ENCODE data around the gene GNG12. TPM values are rescaled to one million over a fixed set of nuclear protein-coding genes. Genes with fewer than 3 reads are reported as not detected.

The GNG12 gene
- polyA plus RNA-seq, 3 donors = 0.03 TPM; not detected in 2

GRCh38 chr1:67675800-67676199, 157.5 kb downstream of the GNG12 start:
- H3K27ac Mint-ChIP-seq = no peak overlapping the region
- Histone ChIP-seq H3K4me1 (ENCODE audit: control insufficient read depth in 1 of 2, insufficient read depth in 2 of 2, low read length in 2 of 2) (peaks cover 4 to 5% of the 10 kb centered on the region in 2 donors), H3K9me3 (replicated peaks in 1 of 2; ENCODE audit: control insufficient read depth in 1 of 2, insufficient read depth in 1 of 2, low read length in 2 of 2) (no peaks in the 10 kb centered on the region), H4K20me1 (ENCODE audit: insufficient read depth, low read length) (no peaks in the 10 kb centered on the region), H3K9ac (ENCODE audit: insufficient read depth, low read length, poor library complexity, severe bottlenecking) (no peak overlapping the region), H3K4me3 (replicated peaks in 1 of 3; ENCODE audit: low read depth in 2 of 3, low read length in 3 of 3) (no peak overlapping the region), H3K27ac (ENCODE audit: low read depth in 1 of 2, low read length in 2 of 2) (no peak overlapping the region), H3K36me3 (replicated peaks in 1 of 2; ENCODE audit: control insufficient read depth in 1 of 2, insufficient read depth in 2 of 2, low read length in 2 of 2) (no peaks in the 10 kb centered on the region), H3K27me3 (ENCODE audit: control insufficient read depth in 2 of 2, insufficient read depth in 2 of 2, low read length in 2 of 2) (no peaks in the 10 kb centered on the region), H3K4me2 (replicated peaks; ENCODE audit: extremely low read depth, low read length, poor library complexity, severe bottlenecking) (no peak overlapping the region), H3K79me2 (ENCODE audit: insufficient read depth, low read length) (no peaks in the 10 kb centered on the region), H2AFZ (ENCODE audit: insufficient read depth, low read depth, low read length, poor library complexity, severe bottlenecking) (peak overlapping the region; percentile 12)
- intact Hi-C loops (cut with micrococcal nuclease) = no loop called here
- WGBS (ENCODE audit: insufficient coverage) = 55% methylated on average over 2 of the region's 2 CpGs
- H3K36me3 Mint-ChIP-seq = no peaks in the 10 kb centered on the region
- peaks cover 1 to 3% (median 2%) of the 10 kb centered on the region in 3 donors for H3K27me3 Mint-ChIP-seq (ENCODE audit: low read depth in 3 of 3)
- no peak for DNase-seq
- H3K4me1 Mint-ChIP-seq = peaks cover 8% of the 10 kb centered on the region
- TF ChIP-seq CTCF (IDR thresholded peaks at IDR 0.05) = no peak
- no peak overlapping the region for H3K4me3 Mint-ChIP-seq
- H3K9me3 Mint-ChIP-seq = no peaks in the 10 kb centered on the region

GRCh38 chr1:67674260-67675011, 158.8 kb downstream of the GNG12 start:
- Histone ChIP-seq H3K27ac (ENCODE audit: low read depth in 1 of 2, low read length in 2 of 2) (no peak overlapping the region), H3K4me2 (replicated peaks; ENCODE audit: extremely low read depth, low read length, poor library complexity, severe bottlenecking) (no peak overlapping the region), H3K4me3 (replicated peaks in 1 of 3; ENCODE audit: low read depth in 2 of 3, low read length in 3 of 3) (no peak overlapping the region), H3K27me3 (ENCODE audit: control insufficient read depth in 2 of 2, insufficient read depth in 2 of 2, low read length in 2 of 2) (no peaks in the 10 kb centered on the region), H3K9me3 (replicated peaks in 1 of 2; ENCODE audit: control insufficient read depth in 1 of 2, insufficient read depth in 1 of 2, low read length in 2 of 2) (no peaks in the 10 kb centered on the region), H3K79me2 (ENCODE audit: insufficient read depth, low read length) (no peaks in the 10 kb centered on the region), H2AFZ (ENCODE audit: insufficient read depth, low read depth, low read length, poor library complexity, severe bottlenecking) (peak overlapping the region; percentile 35), H4K20me1 (ENCODE audit: insufficient read depth, low read length) (no peaks in the 10 kb centered on the region), H3K9ac (ENCODE audit: insufficient read depth, low read length, poor library complexity, severe bottlenecking) (no peak overlapping the region), H3K4me1 (ENCODE audit: control insufficient read depth in 1 of 2, insufficient read depth in 2 of 2, low read length in 2 of 2) (peaks cover 4 to 5% of the 10 kb centered on the region in 2 donors), H3K36me3 (replicated peaks in 1 of 2; ENCODE audit: control insufficient read depth in 1 of 2, insufficient read depth in 2 of 2, low read length in 2 of 2) (no peaks in the 10 kb centered on the region)
- Mint-ChIP-seq H3K27ac (peak overlapping the region in 2 of 7 donors; percentile 26 to 64), H3K36me3 (no peaks in the 10 kb centered on the region), H3K4me3 (no peak overlapping the region), H3K4me1 (peaks cover 8% of the 10 kb centered on the region), H3K9me3 (no peaks in the 10 kb centered on the region), H3K27me3 (ENCODE audit: low read depth in 3 of 3) (peaks cover 1 to 2% (median 1%) of the 10 kb centered on the region in 3 donors)
- DNase-seq = no peak
- intact Hi-C loops (cut with micrococcal nuclease) = loop anchor here in 1 of 2 donors (5.0 kb wide), 1 partner anchor 42 kb away; no protein-coding TSS in a partner anchor
- 0% methylated on average over 2 of the region's 4 CpGs for WGBS (ENCODE audit: insufficient coverage)
- no peak for TF ChIP-seq CTCF (IDR thresholded peaks at IDR 0.05)

All from CD14-positive monocyte (primary cell).